T47D (cell line): Measurements from ENCODE around the gene TPM1.
A peak's percentile ranks its signal among the peaks of the same experiment; 100 is the strongest.

Experiments
- DNase-seq, 2 experiments: peaks; one replicate each; pipeline versions ENCODE4 v3.0.0 to v3.0.0-alpha.2; 2011 to 2012; ENCODE audit warnings: low read depth in 1 of 2, low spot score in 1 of 2
- JUND ChIP-seq: IDR thresholded peaks from 2 replicates; pipeline ENCODE4 v1.6.1; 2012; ENCODE audit warnings: low read depth
- in situ Hi-C: cut with HindIII; loops from 2 replicates; pipeline ENCODE4 v1.10.0; 2016; ENCODE audit warnings: low sequenced_read_pairs, low pct_unique_long_range_greater_than_20kb

TPM1 gene

GRCh38 chr15:63067976-63068743 lies 25.6 kb downstream of the TPM1 start:
- DNase-seq, result no peak
- in situ Hi-C loops, result no loop called here
- TF ChIP-seq JUND, result no peak

- no peak for DNase-seq
- in situ Hi-C loops, result no loop called here
- no peak for TF ChIP-seq JUND
Observed at GRCh38 chr15:63069616-63070090, 27.1 kb downstream of the TPM1 start.

- in situ Hi-C loops, result no loop called here
- DNase-seq, result no peak
- no peak for TF ChIP-seq JUND
Observed at GRCh38 chr15:63070681-63071129, 28.2 kb downstream of the TPM1 start.

GRCh38 chr15:63071288-63071909 lies 28.9 kb downstream of the TPM1 start:
- TF ChIP-seq JUND, result no peak
- in situ Hi-C loops, result no loop called here
- DNase-seq, result no peak

GRCh38 chr15:63072023-63072650 lies 29.6 kb downstream of the TPM1 start:
- no peak for DNase-seq
- no peak for TF ChIP-seq JUND
- in situ Hi-C loops, result no loop called here

GRCh38 chr15:63072809-63073277 lies 30.3 kb downstream of the TPM1 start:
- DNase-seq, result no peak
- in situ Hi-C loops, result no loop called here

GRCh38 chr15:63073497-63074172 lies 31.1 kb downstream of the TPM1 start:
- no peak for DNase-seq
- TF ChIP-seq JUND, result no peak
- in situ Hi-C loops, result no loop called here

More at GRCh38 chr15:63072809-63073277, 30.3 kb downstream of the TPM1 start:
- 0 out of 2 replicates have a peak, but pooled peaks have one; percentile 9 for TF ChIP-seq JUND

- in situ Hi-C loops, result no loop called here
- no peak for TF ChIP-seq JUND
- DNase-seq, result no peak
Observed at GRCh38 chr15:63075015-63075983, 32.8 kb downstream of the TPM1 start.

GRCh38 chr15:63075984-63076713 lies 33.6 kb downstream of the TPM1 start:
- DNase-seq, result no peak
- no peak for TF ChIP-seq JUND
- in situ Hi-C loops, result no loop called here

GRCh38 chr15:63076714-63077046 lies 34.1 kb downstream of the TPM1 start:
- in situ Hi-C loops, result no loop called here
- DNase-seq, result no peak
- no peak for TF ChIP-seq JUND

- no peak for TF ChIP-seq JUND
- in situ Hi-C loops, result no loop called here
- no peak for DNase-seq
Observed at GRCh38 chr15:63077952-63078351, 35.4 kb downstream of the TPM1 start.
